Activated CD8-positive, alpha-beta memory T cell treated with anti-CD3 and anti-CD28 coated beads for 4 hours (primary cell): ENCODE measurements around the gene BRICD5.
"Not testable (repeated sequence)": the region's sequence is repeated elsewhere in the genome, so short reads cannot be mapped to it uniquely, and the experiment has no call there.

ENCODE experiments used
- DNase-seq, 2 donors: peaks; one replicate each; pipeline ENCODE4 v3.0.0-alpha.2; 2020; ENCODE audit warnings: low read depth in 2 of 2

BRICD5 gene

GRCh38 chr16:2210386-2211365, at the start of gene BRICD5:
BRICD5 (minus strand) TSS chr16:2210863; CDS start chr16:2210833, 30 bp downstream.
- DNase-seq: no peak

- no peak for DNase-seq
Measured at GRCh38 chr16:2260250-2260649, 49.6 kb upstream of the BRICD5 start.

- DNase-seq: not testable (repeated sequence)
Measured at GRCh38 chr16:2258530-2258929, 47.9 kb upstream of the BRICD5 start.

GRCh38 chr16:2257726-2258125, 47.1 kb upstream of the BRICD5 start:
- no peak for DNase-seq

GRCh38 chr16:2256531-2257140, 46.0 kb upstream of the BRICD5 start:
- DNase-seq: no peak

- DNase-seq: no peak
Measured at GRCh38 chr16:2253293-2253692, 42.6 kb upstream of the BRICD5 start.

- DNase-seq: no peak
Measured at GRCh38 chr16:2252806-2253148, 42.1 kb upstream of the BRICD5 start.

- peak; percentile 52 to 61 for DNase-seq
Measured at GRCh38 chr16:2251296-2252111, 40.8 kb upstream of the BRICD5 start, which contains the start of gene ECI1. ECI1 (minus strand) TSS chr16:2251587; CDS start chr16:2251566, 21 bp downstream.

- no peak for DNase-seq
Measured at GRCh38 chr16:2250652-2251295, 40.1 kb upstream of the BRICD5 start.

- no peak for DNase-seq
Measured at GRCh38 chr16:2246301-2246885, 35.7 kb upstream of the BRICD5 start.

- DNase-seq: no peak
Measured at GRCh38 chr16:2244926-2245795, 34.5 kb upstream of the BRICD5 start.

GRCh38 chr16:2244301-2244700, 33.6 kb upstream of the BRICD5 start:
- DNase-seq: no peak

- DNase-seq: no peak
Measured at GRCh38 chr16:2243781-2244180, 33.1 kb upstream of the BRICD5 start.

GRCh38 chr16:2243031-2243528, 32.4 kb upstream of the BRICD5 start:
- DNase-seq: no peak

- no peak for DNase-seq
Measured at GRCh38 chr16:2242598-2242997, 31.9 kb upstream of the BRICD5 start.

GRCh38 chr16:2240331-2240730, 29.7 kb upstream of the BRICD5 start:
- not testable (repeated sequence) for DNase-seq

GRCh38 chr16:2238838-2239675, 28.4 kb upstream of the BRICD5 start:
- no peak for DNase-seq

- DNase-seq: no peak
Measured at GRCh38 chr16:2238150-2238837, 27.6 kb upstream of the BRICD5 start.
